GM12872 (cell line): ENCODE results near the gene NMRAL1.

Experiments used
- TF ChIP-seq, protein P1 (sequence below): IDR thresholded peaks from 3 replicates; pipeline ENCODE4 v1.5.1; 2011; ENCODE audit warnings: low read depth, mild to moderate bottlenecking, low read length, moderate library complexity; ENCODE audit not compliant: insufficient read depth

The NMRAL1 gene

DNA sequence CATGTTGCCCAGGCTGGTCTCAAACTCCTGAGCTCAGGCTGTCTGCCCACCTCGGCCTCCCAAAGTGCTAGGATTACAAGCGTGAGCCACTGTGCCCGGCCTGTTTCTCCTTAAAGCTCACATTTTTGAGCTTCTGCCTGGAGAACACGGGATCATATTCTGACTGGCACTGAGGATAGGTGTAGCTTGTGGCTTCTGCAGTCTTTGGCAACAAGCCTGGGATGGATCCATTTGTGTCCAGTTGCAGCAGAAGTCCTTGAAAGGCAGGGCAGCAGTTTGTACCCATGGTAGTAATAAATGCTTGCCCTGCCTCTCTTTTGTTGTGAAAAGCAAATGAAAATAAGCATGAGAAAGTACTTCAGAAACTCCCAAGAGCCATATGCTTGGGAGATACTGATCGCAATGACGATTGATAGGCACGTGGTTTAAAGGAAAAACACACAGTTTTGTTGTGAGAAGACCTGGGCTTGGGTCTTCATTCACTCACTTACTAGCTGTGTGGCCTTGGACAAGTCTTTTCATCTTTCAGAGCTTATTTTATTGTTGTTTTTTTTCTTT is 54.9 kb downstream of the NMRAL1 start:
- TF ChIP-seq, protein P1, sequence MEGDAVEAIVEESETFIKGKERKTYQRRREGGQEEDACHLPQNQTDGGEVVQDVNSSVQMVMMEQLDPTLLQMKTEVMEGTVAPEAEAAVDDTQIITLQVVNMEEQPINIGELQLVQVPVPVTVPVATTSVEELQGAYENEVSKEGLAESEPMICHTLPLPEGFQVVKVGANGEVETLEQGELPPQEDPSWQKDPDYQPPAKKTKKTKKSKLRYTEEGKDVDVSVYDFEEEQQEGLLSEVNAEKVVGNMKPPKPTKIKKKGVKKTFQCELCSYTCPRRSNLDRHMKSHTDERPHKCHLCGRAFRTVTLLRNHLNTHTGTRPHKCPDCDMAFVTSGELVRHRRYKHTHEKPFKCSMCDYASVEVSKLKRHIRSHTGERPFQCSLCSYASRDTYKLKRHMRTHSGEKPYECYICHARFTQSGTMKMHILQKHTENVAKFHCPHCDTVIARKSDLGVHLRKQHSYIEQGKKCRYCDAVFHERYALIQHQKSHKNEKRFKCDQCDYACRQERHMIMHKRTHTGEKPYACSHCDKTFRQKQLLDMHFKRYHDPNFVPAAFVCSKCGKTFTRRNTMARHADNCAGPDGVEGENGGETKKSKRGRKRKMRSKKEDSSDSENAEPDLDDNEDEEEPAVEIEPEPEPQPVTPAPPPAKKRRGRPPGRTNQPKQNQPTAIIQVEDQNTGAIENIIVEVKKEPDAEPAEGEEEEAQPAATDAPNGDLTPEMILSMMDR = no peak

GRCh38 chr16:4416200-4417032 is 58.0 kb downstream of the NMRAL1 start, which contains the start of gene CORO7:
CORO7 (minus strand) TSS chr16:4416596; CDS start chr16:4416518, 78 bp downstream.
- TF ChIP-seq, protein P1 = no peak

GRCh38 chr16:4415538-4416199 is 58.8 kb downstream of the NMRAL1 start:
- TF ChIP-seq, protein P1 = no peak

DNA sequence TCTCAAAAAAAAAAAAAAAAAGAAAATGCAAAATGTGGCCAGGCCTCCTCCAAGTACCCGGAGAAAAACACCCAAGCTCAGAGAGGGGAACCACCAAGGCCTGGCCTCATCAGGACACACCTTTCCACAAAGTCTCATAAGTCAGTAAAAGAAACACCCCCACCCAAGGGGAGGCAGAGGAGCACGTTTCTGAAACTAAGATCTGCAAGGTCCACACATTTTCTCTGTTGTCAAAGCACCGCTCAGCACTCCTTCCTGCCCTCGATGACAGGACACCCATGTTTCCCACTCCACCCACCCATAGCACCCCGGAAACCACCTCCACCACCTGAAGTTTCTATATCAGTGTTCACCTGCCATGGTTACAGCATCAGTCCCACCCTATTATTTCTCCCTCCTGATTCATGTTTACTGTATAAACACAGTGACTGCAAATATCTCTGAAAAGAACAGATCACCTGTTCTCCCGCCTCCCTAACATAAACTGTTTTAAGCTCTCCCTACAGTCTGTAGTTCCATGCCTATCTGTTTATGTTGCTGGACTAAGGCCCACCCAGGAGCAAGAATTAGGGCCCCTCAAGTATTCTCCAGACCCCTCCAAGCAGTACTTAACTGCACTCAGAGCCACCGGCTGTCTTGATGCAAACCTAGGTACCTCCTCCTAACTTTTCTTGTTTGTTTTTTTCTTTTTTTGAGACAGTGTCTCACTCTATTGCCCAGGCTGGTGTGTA is 60.1 kb downstream of the NMRAL1 start:
- TF ChIP-seq, protein P1 = no peak

GRCh38 chr16:4412854-4413253 is 61.6 kb downstream of the NMRAL1 start:
- TF ChIP-seq, protein P1 = no peak

- TF ChIP-seq, protein P1 = no peak
Measured at GRCh38 chr16:4412159-4412558, 62.3 kb downstream of the NMRAL1 start.
